ENCODE measurements around the gene PA2G4.

GRCh38 chr12:56061982-56062381 lies 42.4 kb upstream of the PA2G4 start:
- TF ChIP-seq CTCF (IDR thresholded peaks at IDR 0.05; ENCODE audit: low read depth, low read length) (no peak), EZH2phosphoT487 (IDR thresholded peaks at IDR 0.05; ENCODE audit: low read depth) (no peak)

Data from OCI-LY3 (cell line).